K562 (cell line): Measurements from ENCODE around the gene HNRNPF. TPM values are rescaled to one million over a fixed set of nuclear protein-coding genes. Genes with fewer than 3 reads are reported as not detected.

Experiments used
- ATAC-seq: fragments of 200-7000 bp; cut with Tn5 transposase; 3 replicates; pipeline ENCODE4 v1.9.1; 2020; ENCODE audit warnings: moderate library complexity
- BruUV-seq: library from RNA; stranded (reverse); fragments of 400-500 nt; replicated peaks from 2 replicates; lab custom pipeline; 2021; lab: Mats Ljungman, UMichigan
- CTCF ChIA-PET: fragments of 300-600 bp; formaldehyde crosslinking; extraction: SDS; loops from one replicate; lab custom pipeline; 2021; ENCODE audit warnings: low intra/inter-chr PET ratio; lab: Yijun Ruan, JAX
- POLR2A ChIA-PET: fragments of 300-600, 350-650 bp; sonication (Branson Sonifier 250); formaldehyde crosslinking; extraction: SDS; loops from one replicate; lab custom pipeline; 2021; ENCODE audit warnings: antibody characterized with exemption, inconsistent platforms; lab: Yijun Ruan, JAX
- DNase-seq, 4 experiments: peaks; one replicate each; pipeline versions ENCODE4 v3.0.0 to v3.0.0-alpha.2; 2011 to 2018; ENCODE audit warnings: low spot score in 3 of 4, mixed read lengths in 3 of 4; ENCODE audit errors: extremely low read depth in 1 of 4
- FAIRE-seq: peaks from 2 replicates; lab custom pipeline; 2011; peaks lifted over from hg19 to GRCh38; lab: Jason Lieb, UNC
- H2AFZ ChIP-seq: 2 replicates; pipeline ENCODE4 v1.6.0; 2011; ENCODE audit warnings: low read depth, low read length, control low read depth, inconsistent platforms
- H3K27ac ChIP-seq: fragments of 200-600 bp; 3 replicates; pipeline ENCODE4 v1.8.0; 2011; ENCODE audit warnings: low read depth, mild to moderate bottlenecking, control low read depth, inconsistent platforms, low read length, moderate library complexity, mixed read lengths; ENCODE audit errors: extremely low read depth
- H3K27me3 ChIP-seq, 2 experiments: fragments of 300-600 bp in 1 of 2; 2 replicates in 1 of 2; 3 replicates in 1 of 2; pipeline versions ENCODE4 v1.6.0 to v1.8.0; 2011; ENCODE audit warnings: inconsistent platforms in 2 of 2, low read length in 2 of 2, mild to moderate bottlenecking in 1 of 2, mixed read lengths in 1 of 2, moderate library complexity in 1 of 2; ENCODE audit not compliant: control insufficient read depth in 2 of 2, insufficient read depth in 2 of 2
- H3K36me3 ChIP-seq: fragments of 300-600 bp; 3 replicates; pipeline ENCODE4 v1.8.0; 2011; ENCODE audit warnings: mild to moderate bottlenecking, low read length, inconsistent platforms; ENCODE audit not compliant: control insufficient read depth, insufficient read depth
- H3K4me1 ChIP-seq, 2 experiments: fragments of 200-600 bp in 1 of 2; replicated peaks in 1 of 2; 2 replicates in 1 of 2; 3 replicates in 1 of 2; pipeline versions ENCODE4 v1.5.1 to v1.8.0; 2011; ENCODE audit warnings: inconsistent platforms in 2 of 2, low read length in 2 of 2, mild to moderate bottlenecking in 1 of 2, mixed read lengths in 1 of 2, moderate library complexity in 1 of 2; ENCODE audit not compliant: control insufficient read depth in 2 of 2, insufficient read depth in 2 of 2
- H3K4me2 ChIP-seq: 2 replicates; pipeline ENCODE4 v1.6.1; 2011; ENCODE audit warnings: low read length, control low read depth, inconsistent platforms, mixed read lengths; ENCODE audit not compliant: insufficient read depth
- H3K4me3 ChIP-seq: fragments of 200-600 bp; sonication (generic), shearing (Covaris generic); 2 replicates; pipeline ENCODE4 v1.5.1; 2016; ENCODE audit warnings: control low read depth, inconsistent platforms
- H3K79me2 ChIP-seq: fragments of 200-600 bp; 3 replicates; pipeline ENCODE4 v1.8.0; 2011; ENCODE audit warnings: low read length, inconsistent platforms; ENCODE audit not compliant: control insufficient read depth, insufficient read depth
- H3K9ac ChIP-seq, 2 experiments: 2 replicates each; pipeline versions ENCODE4 v1.6.0 to v1.6.1; 2011; ENCODE audit warnings: low read depth in 2 of 2, low read length in 2 of 2, control low read depth in 1 of 2, inconsistent platforms in 1 of 2, mild to moderate bottlenecking in 1 of 2, mixed read lengths in 1 of 2; ENCODE audit not compliant: insufficient read depth in 1 of 2
- H3K9me1 ChIP-seq: one replicate; pipeline ENCODE4 v1.6.0; 2011; ENCODE audit warnings: inconsistent platforms, mild to moderate bottlenecking, low read length, moderate library complexity; ENCODE audit not compliant: control insufficient read depth, insufficient read depth
- H3K9me3 ChIP-seq: replicated peaks from 2 replicates; pipeline ENCODE4 v1.5.1; 2011; ENCODE audit warnings: low read depth, low read length, inconsistent platforms; ENCODE audit not compliant: control insufficient read depth, insufficient read depth
- H4K20me1 ChIP-seq: replicated peaks from 2 replicates; pipeline ENCODE4 v1.6.1; 2011; ENCODE audit warnings: low read length, inconsistent platforms, mixed read lengths; ENCODE audit not compliant: control insufficient read depth, insufficient read depth
- CLOCK ChIP-seq: fragments of 250-450 bp; sonication (Bioruptor Pico); IDR thresholded peaks from 2 replicates; pipeline ENCODE4 v1.4.0; 2020; ENCODE audit warnings: mild to moderate bottlenecking, moderate library complexity, borderline replicate concordance
- CTCF ChIP-seq, 3 experiments: IDR thresholded peaks in 2 of 3; conservative IDR thresholded peaks in 1 of 3; 2 replicates each; pipeline ENCODE4 v1.5.1; 2011 to 2012; ENCODE audit warnings: low read length in 3 of 3, mild to moderate bottlenecking in 3 of 3, control low read depth in 2 of 3, improper control_type of control experiment in 1 of 3, inconsistent platforms in 1 of 3, low read depth in 1 of 3, mixed read lengths in 1 of 3, moderate library complexity in 1 of 3; ENCODE audit not compliant: insufficient read depth in 2 of 3
- GABPB1 ChIP-seq: sonication (generic); formaldehyde crosslinking; IDR thresholded peaks from 2 replicates; pipeline ENCODE4 v1.8.0; 2022; ENCODE audit warnings: mild to moderate bottlenecking, missing genetic modification reagents
- GABPB2 ChIP-seq: fragments of 250-450 bp; sonication (Bioruptor Pico); conservative IDR thresholded peaks from 2 replicates; pipeline ENCODE4 v1.5.1; 2021; ENCODE audit warnings: mild to moderate bottlenecking
- HDAC1 ChIP-seq, 2 experiments: fragments of 450-650 bp; IDR thresholded peaks; 2 replicates each; pipeline ENCODE4 v1.6.1; 2016 to 2017; ENCODE audit warnings: inconsistent platforms in 1 of 2, mild to moderate bottlenecking in 1 of 2, moderate library complexity in 1 of 2
- NCOA2 ChIP-seq, 2 experiments: fragments of 450-650 bp; IDR thresholded peaks; 2 replicates each; pipeline ENCODE4 v1.6.1; 2018; ENCODE audit warnings: mild to moderate bottlenecking in 2 of 2, moderate library complexity in 1 of 2; ENCODE audit not compliant: partially characterized antibody in 2 of 2
- POLR2B ChIP-seq: fragments of 450-650 bp; IDR thresholded peaks from 2 replicates; pipeline ENCODE4 v1.6.1; 2018; ENCODE audit warnings: low read depth; ENCODE audit not compliant: partially characterized antibody
- TBP ChIP-seq: optimal IDR thresholded peaks from 2 replicates; pipeline ENCODE3; 2011; ENCODE audit warnings: low read depth, low read length, improper control_type of control experiment
- TCF3 ChIP-seq: sonication (generic); formaldehyde crosslinking; IDR thresholded peaks from 2 replicates; pipeline ENCODE4 v1.4.0; 2020; ENCODE audit warnings: mild to moderate bottlenecking, missing genetic modification reagents
- ZBTB7A ChIP-seq: IDR thresholded peaks from 2 replicates; pipeline ENCODE4 v1.6.1; 2011; ENCODE audit warnings: low read depth, mild to moderate bottlenecking, low read length, moderate library complexity, borderline replicate concordance; ENCODE audit not compliant: control insufficient read depth
- ZNF444 ChIP-seq: fragments of 250-450 bp; sonication (Bioruptor Pico); IDR thresholded peaks from 2 replicates; pipeline ENCODE4 v1.4.0; 2020; ENCODE audit warnings: mild to moderate bottlenecking, moderate library complexity
- ZNF77 ChIP-seq: fragments of 250-450 bp; sonication (Bioruptor Pico); IDR thresholded peaks from 2 replicates; pipeline ENCODE4 v1.5.0; 2020
- ZSCAN32 ChIP-seq: fragments of 450-650 bp; formaldehyde crosslinking; IDR thresholded peaks from 2 replicates; pipeline ENCODE4 v1.4.0; 2020; ENCODE audit warnings: mild to moderate bottlenecking, moderate library complexity
- WGBS: fragments of 100-300 bp; shearing (Covaris generic); methylation state at CpG from one replicate; pipeline ENCODE4 v1.1.6; 2016; ENCODE audit warnings: low coverage, mixed read lengths; ENCODE audit not compliant: insufficient coverage; ENCODE audit errors: missing lambda C conversion rate; 5-methylcytosine and 5-hydroxymethylcytosine counted together
- in situ Hi-C: fragments of 300-500 bp; cut with MboI; formaldehyde crosslinking; loops from 4 replicates; pipeline ENCODE4 v1.15.0; 2018; ENCODE audit warnings: inconsistent platforms, mixed read lengths
- intact Hi-C: fragments of 100-400 bp; cut with micrococcal nuclease; formaldehyde crosslinking; loops from 2 replicates; pipeline ENCODE4 v1.14.2; 2022
- polyA plus RNA-seq, 8 experiments: library from polyadenylated mRNA; depleted of rRNA in 4 of 8; stranded (reverse) in 5 of 8; unstranded in 3 of 8; fragments of >200 nt; fragmentation: Nextera tagmentation in 2 of 8; fragmentation: Illumina TruSeq in 1 of 8; extraction: Ambion mirVana in 2 of 8; extraction: Trizol in 1 of 8; gene quantifications; 2 replicates each; pipeline versions ENCODE4 v1.2.1 to v1.2.3, GENCODE V29; 2011 to 2014; ENCODE audit warnings: inconsistent platforms in 1 of 8, missing spikeins in 1 of 8
- total RNA-seq, 7 experiments: library from RNA; depleted of rRNA in 6 of 7; stranded (reverse); fragments of >200 nt in 6 of 7; fragmentation: Illumina TruSeq in 2 of 7; extraction: Trizol in 2 of 7; gene quantifications; 2 replicates each; pipeline versions ENCODE4 v1.2.1 to v1.2.3, GENCODE V29; 2011 to 2021; ENCODE audit warnings: low replicate concordance in 1 of 7

HNRNPF gene
- total and polyA plus RNA-seq, 9 of the 15 experiments (the other 6 are each of a cell fraction or from before 2014, with no cell fraction given), result 192 to 489 (median 416) TPM

GRCh38 chr10:43336641-43337318, 72.2 kb downstream of the HNRNPF start:
- no peak for FAIRE-seq
- WGBS, result 5% methylated on average over 9 of the region's 9 CpGs

More at GRCh38 chr10:43336641-43337318, 72.2 kb downstream of the HNRNPF start:
- DNase-seq, result no peak
- Histone ChIP-seq H3K9me3 (no peaks in the 10 kb centered on the region), H3K9me1 (no peaks in the 10 kb centered on the region), H3K27ac (no peak overlapping the region), H3K9ac (no peak overlapping the region), H2AFZ (no peak overlapping the region), H3K4me3 (no peak overlapping the region), H3K4me2 (no peak overlapping the region), H3K79me2 (no peaks in the 10 kb centered on the region), H3K4me1 (peaks cover 5 to 7% of the 10 kb centered on the region in 2 experiments; a peak in 3 of 5 replicates), H3K27me3 (peaks cover 61 to 72% of the 10 kb centered on the region in 2 experiments), H3K36me3 (no peaks in the 10 kb centered on the region), H4K20me1 (no peaks in the 10 kb centered on the region)
- TF ChIP-seq POLR2B (no peak), GABPB1 (CRISPR knock-in tag) (no peak), HDAC1 (IDR thresholded peaks at IDR 0.05) (no peak), TBP (no peak), ZNF444 (no peak), GABPB2 (CRISPR knock-in tag) (no peak), ZBTB7A (no peak), CLOCK (CRISPR knock-in tag) (no peak), CTCF (IDR thresholded peaks at IDR 0.05 in 2 of 3, conservative IDR thresholded peaks at IDR 0.05 in 1 of 3; ENCODE audit: insufficient read depth in 2 of 3, low read depth in 1 of 3, low read length in 3 of 3) (no peak), NCOA2 (IDR thresholded peaks at IDR 0.05; ENCODE audit: partially characterized antibody in 2 of 2) (no peak), ZSCAN32 (no peak), ZNF77 (CRISPR knock-in tag) (no peak), TCF3 (CRISPR knock-in tag) (no peak)
- no TSS peak for BruUV-seq
- intact Hi-C loops (no loop called here), in situ Hi-C loops (no loop called here)
- CTCF ChIA-PET, result no interaction called here
- ATAC-seq, result no peak
- POLR2A ChIA-PET, result no interaction called here
